Liver (tissue), 9 donors: ENCODE results near the gene SORCS2. TPM values are rescaled to one million over a fixed set of nuclear protein-coding genes. Genes with fewer than 3 reads are reported as not detected.

ENCODE experiments used
- DNase-seq: peaks from one replicate; pipeline ENCODE4 v3.0.0-alpha.2; 2017; ENCODE audit warnings: low spot score
- H3K27ac ChIP-seq, 2 donors: one replicate each; pipeline ENCODE4 v1.7.0; 2013; ENCODE audit warnings: inconsistent platforms in 2 of 2, low read length in 2 of 2, control low read depth in 1 of 2, low read depth in 1 of 2, mild to moderate bottlenecking in 1 of 2
- H3K27me3 ChIP-seq, 4 donors: one replicate each; pipeline versions ENCODE4 v1.6.1 to v1.7.0; 2013; ENCODE audit warnings: low read length in 3 of 4, inconsistent platforms in 1 of 4, mild to moderate bottlenecking in 1 of 4, moderate library complexity in 1 of 4; ENCODE audit not compliant: control insufficient read depth in 4 of 4, insufficient read depth in 4 of 4
- H3K36me3 ChIP-seq, 4 donors: one replicate each; pipeline versions ENCODE4 v1.6.1 to v1.7.0; 2013; ENCODE audit warnings: low read length in 3 of 4, mild to moderate bottlenecking in 3 of 4, low read depth in 1 of 4, moderate library complexity in 1 of 4; ENCODE audit not compliant: control insufficient read depth in 4 of 4, insufficient read depth in 3 of 4
- H3K4me1 ChIP-seq, 4 donors: one replicate each; pipeline versions ENCODE4 v1.6.1 to v1.7.0; 2013; ENCODE audit warnings: low read length in 3 of 4, mild to moderate bottlenecking in 3 of 4, moderate library complexity in 1 of 4; ENCODE audit not compliant: control insufficient read depth in 4 of 4, insufficient read depth in 4 of 4
- H3K4me3 ChIP-seq, 3 donors: one replicate each; pipeline versions ENCODE4 v1.6.1 to v1.7.0; 2013; ENCODE audit warnings: low read length in 3 of 3, control low read depth in 1 of 3, low read depth in 1 of 3, mild to moderate bottlenecking in 1 of 3
- H3K9ac ChIP-seq, 2 donors: one replicate each; pipeline ENCODE4 v1.7.0; 2013; ENCODE audit warnings: low read length in 2 of 2, mild to moderate bottlenecking in 2 of 2, moderate library complexity in 2 of 2, control low read depth in 1 of 2, low read depth in 1 of 2
- H3K9me3 ChIP-seq, 4 donors: one replicate each; pipeline versions ENCODE4 v1.6.1 to v1.7.0; 2013; ENCODE audit warnings: low read length in 3 of 4; ENCODE audit not compliant: control insufficient read depth in 4 of 4
- EGR1 ChIP-seq, 2 donors: IDR thresholded peaks; 2 replicates each; pipeline ENCODE4 v1.6.1; 2016 to 2018; ENCODE audit warnings: antibody characterized with exemption in 2 of 2, low read depth in 2 of 2
- FOXA2 ChIP-seq: IDR thresholded peaks from 2 replicates; pipeline ENCODE4 v1.6.1; 2016; ENCODE audit warnings: antibody characterized with exemption
- JUND ChIP-seq, 2 donors: IDR thresholded peaks; 2 replicates each; pipeline ENCODE4 v1.6.1; 2016; ENCODE audit warnings: antibody characterized with exemption in 2 of 2
- RAD21 ChIP-seq, 2 donors: IDR thresholded peaks; 2 replicates each; pipeline ENCODE4 v1.6.1; 2016; ENCODE audit warnings: antibody characterized with exemption in 2 of 2, mild to moderate bottlenecking in 2 of 2
- REST ChIP-seq: IDR thresholded peaks from 2 replicates; pipeline ENCODE4 v1.6.1; 2016; ENCODE audit warnings: antibody characterized with exemption, mild to moderate bottlenecking
- RXRA ChIP-seq, 2 donors: IDR thresholded peaks; 2 replicates each; pipeline ENCODE4 v1.6.1; 2017 to 2018; ENCODE audit warnings: antibody characterized with exemption in 2 of 2, mild to moderate bottlenecking in 1 of 2
- TAF1 ChIP-seq: conservative IDR thresholded peaks from 2 replicates; pipeline ENCODE4 v1.6.1; 2016; ENCODE audit warnings: antibody characterized with exemption, mild to moderate bottlenecking
- ZBTB33 ChIP-seq: IDR thresholded peaks from 2 replicates; pipeline ENCODE4 v1.6.1; 2016; ENCODE audit warnings: antibody characterized with exemption
- WGBS: extraction: QIAGEN DNeasy Blood & Tissue Kit; methylation state at CpG from one replicate; pipeline ENCODE4 v1.1.7; 2013; 5-methylcytosine and 5-hydroxymethylcytosine counted together
- polyA plus RNA-seq, 2 donors: library from polyadenylated mRNA; stranded (reverse) in 1 of 2; unstranded in 1 of 2; fragments of 200-250 nt in 1 of 2; fragments of >200 nt in 1 of 2; fragmentation: Nextera tagmentation in 1 of 2; extraction: Ambion mirVana in 1 of 2; gene quantifications; one replicate each; pipeline versions ENCODE4 v1.2.1 to v1.2.3, GENCODE V29; 2013 to 2015
- total RNA-seq, 2 donors: library from RNA; depleted of rRNA; stranded (reverse); fragments of >200 nt; gene quantifications; one replicate each; pipeline ENCODE4 v1.2.3, GENCODE V29; 2014
- TF ChIP-seq, protein P1 (sequence below): IDR thresholded peaks from 2 replicates; pipeline ENCODE4 v1.6.1; 2016; ENCODE audit warnings: antibody characterized with exemption
- TF ChIP-seq, protein P2 (sequence below): IDR thresholded peaks from 2 replicates; pipeline ENCODE4 v1.6.1; 2016; ENCODE audit warnings: antibody characterized with exemption
- donor health status: healthy.
- donor health status: healthy.
- donor health status: healthy.
- donor health status: healthy.
- donor health status: healthy.

Gene SORCS2
- total and polyA plus RNA-seq, 4 donors: 0.10 to 1.4 (median 0.92) TPM

GRCh38 chr4:7541414-7541810, 349.1 kb downstream of the SORCS2 start:
- Histone ChIP-seq H3K4me1 (peaks cover 0 to 17% (median 9%) of the 10 kb centered on the region in 4 donors), H3K27ac (no peak overlapping the region), H3K9ac (no peak overlapping the region), H3K36me3 (no peaks in the 10 kb centered on the region), H3K27me3 (no peaks in the 10 kb centered on the region), H3K9me3 (no peaks in the 10 kb centered on the region), H3K4me3 (no peak overlapping the region)
- DNase-seq: no peak
- no peak for TF ChIP-seq REST
- no peak for TF ChIP-seq RXRA (IDR thresholded peaks at IDR 0.05)
- no peak for TF ChIP-seq TAF1
- no peak for TF ChIP-seq JUND (IDR thresholded peaks at IDR 0.05)
- WGBS: 94% methylated on average over 8 of the region's 8 CpGs

- peaks cover 7 to 31% (median 20%) of the 10 kb centered on the region in 4 donors for H3K4me1 ChIP-seq
- TF ChIP-seq, protein P1, sequence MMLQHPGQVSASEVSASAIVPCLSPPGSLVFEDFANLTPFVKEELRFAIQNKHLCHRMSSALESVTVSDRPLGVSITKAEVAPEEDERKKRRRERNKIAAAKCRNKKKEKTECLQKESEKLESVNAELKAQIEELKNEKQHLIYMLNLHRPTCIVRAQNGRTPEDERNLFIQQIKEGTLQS: no peak
- TF ChIP-seq EGR1 (IDR thresholded peaks at IDR 0.05; ENCODE audit: low read depth in 2 of 2): no peak
- TF ChIP-seq FOXA2: no peak
- no peak for TF ChIP-seq REST
- no peak for TF ChIP-seq TAF1
- no peak for TF ChIP-seq JUND (IDR thresholded peaks at IDR 0.05)
- H3K4me3 ChIP-seq: no peak overlapping the region
- 97% methylated on average over 4 of the region's 4 CpGs for WGBS
- no peaks in the 10 kb centered on the region for H3K9me3 ChIP-seq
- H3K27me3 ChIP-seq: no peaks in the 10 kb centered on the region
- no peaks in the 10 kb centered on the region for H3K36me3 ChIP-seq
- H3K9ac ChIP-seq: no peak overlapping the region
- no peak for DNase-seq
- no peak overlapping the region for H3K27ac ChIP-seq
These were observed 350.4 kb downstream of the SORCS2 start for GRCh38 chr4:7542781-7543180.

DNA sequence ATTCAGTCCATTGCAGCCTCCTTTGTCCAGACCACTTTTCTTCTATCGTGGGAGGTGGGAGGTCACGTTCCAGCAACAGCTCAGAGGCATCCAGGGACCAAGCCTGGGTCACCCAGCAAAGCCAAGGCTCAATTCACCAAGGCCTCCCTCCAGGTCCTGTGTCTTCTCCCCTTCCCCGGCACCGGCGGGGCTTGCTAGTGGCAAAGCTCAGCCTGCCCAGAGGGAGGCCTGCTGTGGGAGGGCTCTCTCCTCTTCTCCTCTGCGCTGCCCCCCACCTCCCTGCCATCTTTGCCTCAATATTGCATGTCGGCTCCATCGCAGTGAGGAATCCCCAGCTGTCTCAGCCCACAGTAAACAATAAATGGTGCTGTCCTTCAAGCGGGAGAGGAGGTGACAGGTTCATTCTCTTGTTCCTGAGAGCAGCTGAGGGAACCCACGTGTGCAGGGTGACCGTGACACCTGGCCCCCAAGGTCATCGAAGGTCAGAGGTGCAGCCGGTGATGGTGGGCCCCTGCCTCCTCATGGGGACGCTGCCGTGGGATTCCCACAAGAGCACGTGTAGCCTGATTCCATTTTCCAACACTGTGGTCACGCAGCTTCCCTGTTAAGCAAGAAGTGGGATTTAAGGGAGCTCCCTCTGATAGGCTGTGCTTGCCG, 353.9 kb downstream of the SORCS2 start:
- Histone ChIP-seq H3K9ac (no peak overlapping the region), H3K4me1 (peaks cover 11 to 44% (median 34%) of the 10 kb centered on the region in 4 donors), H3K36me3 (no peaks in the 10 kb centered on the region), H3K4me3 (no peak overlapping the region), H3K27me3 (no peaks in the 10 kb centered on the region), H3K9me3 (no peaks in the 10 kb centered on the region), H3K27ac (no peak overlapping the region)
- DNase-seq: no peak
- WGBS: 80% methylated on average over 18 of the region's 18 CpGs
- TF ChIP-seq, protein P1: no peak
- TF ChIP-seq ZBTB33: no peak
- TF ChIP-seq, protein P2, sequence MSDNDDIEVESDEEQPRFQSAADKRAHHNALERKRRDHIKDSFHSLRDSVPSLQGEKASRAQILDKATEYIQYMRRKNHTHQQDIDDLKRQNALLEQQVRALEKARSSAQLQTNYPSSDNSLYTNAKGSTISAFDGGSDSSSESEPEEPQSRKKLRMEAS: no peak
- no peak for TF ChIP-seq REST
- no peak for TF ChIP-seq EGR1 (IDR thresholded peaks at IDR 0.05; ENCODE audit: low read depth in 2 of 2)
- no peak for TF ChIP-seq RAD21 (IDR thresholded peaks at IDR 0.05)
